Measurements from ENCODE around the gene NHLRC4.

NHLRC4 gene

DNA sequence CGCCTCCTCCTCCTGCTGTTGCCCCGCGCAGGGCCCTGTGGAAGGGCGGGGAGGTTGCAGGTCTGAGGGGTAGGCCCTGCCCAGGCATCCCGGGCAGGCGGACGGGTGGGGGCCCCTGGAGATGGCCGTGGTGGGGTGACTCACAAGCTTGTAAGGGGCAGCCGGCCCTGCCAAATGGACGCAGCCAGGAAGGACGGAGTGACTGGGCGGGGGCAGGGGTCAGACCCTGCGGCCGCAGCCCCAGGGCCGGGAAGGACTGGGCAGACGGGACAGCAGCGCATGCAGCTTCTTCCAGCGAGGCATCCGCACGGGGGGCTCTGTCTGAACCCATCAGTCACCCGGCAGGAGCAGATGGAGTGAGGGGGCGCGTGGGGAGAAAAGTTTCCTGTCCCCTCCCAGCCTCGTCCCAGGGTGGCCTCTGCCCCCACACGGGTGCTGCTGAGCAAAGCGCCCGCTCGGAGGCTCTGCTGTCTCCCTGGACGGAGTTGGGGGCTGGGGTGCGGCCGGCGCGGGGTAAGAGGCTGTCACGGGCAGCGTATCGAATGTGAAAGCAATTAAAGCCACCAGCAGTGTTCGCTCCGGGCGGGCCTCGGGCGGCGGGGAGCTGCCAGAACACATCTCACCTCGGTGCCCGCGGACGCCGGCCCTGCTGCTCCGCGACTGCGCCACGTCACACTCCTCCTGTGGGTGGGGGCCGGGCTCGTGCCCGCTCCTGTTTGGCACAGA is 12.0 kb upstream of the NHLRC4 start:
- DNase-seq = no peak

DNA sequence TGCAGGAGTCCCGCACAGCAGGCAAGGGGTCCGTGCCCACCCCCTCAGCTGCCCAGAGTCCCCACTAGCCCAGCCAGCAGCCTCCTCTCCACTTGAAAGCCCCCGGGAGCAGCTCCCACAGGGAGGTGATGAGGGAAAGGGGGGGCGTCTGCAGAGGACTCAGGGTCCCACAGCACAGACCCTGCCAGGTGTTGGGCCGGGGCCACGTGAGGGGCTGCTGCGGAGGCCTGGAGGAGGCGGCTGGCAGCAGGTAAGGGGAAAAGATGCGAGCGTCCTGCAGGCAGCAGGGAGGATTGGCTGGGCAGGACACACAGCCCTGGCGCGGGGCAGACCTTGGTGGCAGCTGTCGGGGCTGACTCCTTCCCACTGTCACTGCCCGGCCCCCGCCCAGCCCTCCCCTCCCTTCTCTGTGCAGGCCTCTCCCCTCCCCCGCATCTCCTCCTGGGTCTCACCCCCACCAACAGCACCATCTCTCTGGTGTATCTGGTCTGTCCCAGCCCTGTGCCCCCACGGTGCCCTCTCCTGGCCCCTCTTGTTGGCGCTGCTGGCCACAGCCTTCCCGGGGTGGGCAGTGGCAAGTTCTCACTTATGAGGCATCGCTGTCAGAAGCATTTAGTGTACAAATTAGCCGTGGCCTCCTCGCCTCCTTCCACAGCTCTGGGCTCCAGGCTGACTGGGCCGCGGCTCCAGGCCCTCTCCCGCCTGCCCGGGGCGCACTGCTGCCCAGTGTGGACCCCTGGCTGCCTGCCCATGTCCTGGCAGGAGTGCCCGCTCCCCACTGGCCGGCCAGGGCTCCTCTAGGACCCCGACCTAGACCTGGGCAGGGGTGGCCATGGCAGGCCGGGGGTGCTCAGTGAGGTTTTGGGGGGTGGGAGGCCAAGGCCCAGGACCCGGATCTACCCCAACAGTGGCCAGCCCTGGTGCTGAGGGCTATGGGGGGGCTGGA is 11.0 kb upstream of the NHLRC4 start:
- no peak for DNase-seq

DNA sequence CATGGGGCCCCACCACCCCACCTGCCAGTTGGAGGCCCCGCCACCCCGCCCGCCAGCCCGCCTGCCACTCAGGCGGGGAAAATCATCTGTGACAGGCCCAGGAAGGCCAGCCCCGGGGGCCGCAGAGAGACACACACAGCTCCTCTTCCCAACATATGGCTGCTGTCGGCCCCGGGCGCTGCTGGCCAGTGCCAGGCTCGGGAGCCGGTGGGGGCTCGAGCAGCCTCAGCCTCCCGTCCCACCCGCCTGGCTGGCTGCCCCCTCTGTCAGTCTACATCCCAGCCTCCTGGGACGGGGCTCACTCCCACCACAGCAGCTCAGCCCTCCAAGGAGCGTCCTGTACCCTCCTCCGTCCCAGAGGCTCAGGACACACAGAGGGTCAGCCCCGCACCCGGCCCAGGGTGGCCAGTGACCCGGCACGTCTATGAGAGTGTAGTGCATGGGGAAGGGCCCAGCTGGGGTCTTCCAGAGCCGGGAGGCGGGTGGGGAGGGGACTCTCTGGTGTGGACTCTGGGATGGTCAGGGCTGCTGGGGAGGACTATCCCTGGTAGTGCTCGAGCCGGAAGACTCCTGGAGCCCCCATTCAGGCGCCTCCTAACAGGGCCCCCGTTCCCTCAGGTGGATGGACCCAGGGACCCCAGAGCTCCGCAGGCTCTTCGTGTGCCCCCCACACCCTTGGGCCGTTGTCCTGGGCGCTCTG is 10.2 kb upstream of the NHLRC4 start:
- DNase-seq = no peak

DNA sequence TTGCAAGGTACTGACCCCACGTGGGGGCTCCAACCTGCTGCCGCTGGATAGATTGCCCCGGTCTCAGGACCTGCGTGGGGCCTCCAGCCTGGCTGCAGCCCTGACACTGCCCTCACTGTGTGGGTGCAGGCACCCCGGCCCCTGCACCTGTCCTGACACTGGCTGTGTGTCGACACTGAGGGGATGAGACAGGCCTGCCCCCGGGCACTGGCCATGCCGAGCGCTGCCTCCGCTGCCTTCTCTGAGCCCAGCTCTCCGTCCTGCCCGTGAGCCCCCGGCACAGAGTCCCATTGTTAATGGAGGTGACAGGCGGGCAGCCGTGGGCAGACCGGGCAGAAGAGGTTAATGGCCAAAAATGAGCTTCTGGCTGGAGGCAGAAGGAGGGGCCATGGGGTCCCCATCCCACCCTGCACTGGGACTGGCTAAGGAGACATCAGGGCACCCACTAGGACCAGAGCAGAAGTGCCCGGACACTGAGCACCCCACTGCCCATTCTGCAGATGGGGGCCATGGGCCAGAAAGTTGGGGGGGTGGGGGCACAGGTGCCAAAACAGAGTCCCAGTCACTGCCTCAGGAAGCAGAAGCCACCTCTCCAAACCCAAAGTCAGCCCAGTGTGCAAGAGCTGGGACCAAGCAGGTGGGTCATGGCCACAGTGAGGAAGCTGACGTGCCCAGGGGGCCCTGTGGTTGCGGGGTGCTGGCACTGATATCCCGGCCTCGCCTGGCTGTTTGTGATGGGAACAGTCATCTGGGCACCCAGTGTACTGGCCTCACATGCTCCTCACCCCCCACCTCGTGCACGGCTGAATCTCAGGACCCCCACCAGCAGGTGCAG is 9.1 kb upstream of the NHLRC4 start:
- DNase-seq = no peak

DNA sequence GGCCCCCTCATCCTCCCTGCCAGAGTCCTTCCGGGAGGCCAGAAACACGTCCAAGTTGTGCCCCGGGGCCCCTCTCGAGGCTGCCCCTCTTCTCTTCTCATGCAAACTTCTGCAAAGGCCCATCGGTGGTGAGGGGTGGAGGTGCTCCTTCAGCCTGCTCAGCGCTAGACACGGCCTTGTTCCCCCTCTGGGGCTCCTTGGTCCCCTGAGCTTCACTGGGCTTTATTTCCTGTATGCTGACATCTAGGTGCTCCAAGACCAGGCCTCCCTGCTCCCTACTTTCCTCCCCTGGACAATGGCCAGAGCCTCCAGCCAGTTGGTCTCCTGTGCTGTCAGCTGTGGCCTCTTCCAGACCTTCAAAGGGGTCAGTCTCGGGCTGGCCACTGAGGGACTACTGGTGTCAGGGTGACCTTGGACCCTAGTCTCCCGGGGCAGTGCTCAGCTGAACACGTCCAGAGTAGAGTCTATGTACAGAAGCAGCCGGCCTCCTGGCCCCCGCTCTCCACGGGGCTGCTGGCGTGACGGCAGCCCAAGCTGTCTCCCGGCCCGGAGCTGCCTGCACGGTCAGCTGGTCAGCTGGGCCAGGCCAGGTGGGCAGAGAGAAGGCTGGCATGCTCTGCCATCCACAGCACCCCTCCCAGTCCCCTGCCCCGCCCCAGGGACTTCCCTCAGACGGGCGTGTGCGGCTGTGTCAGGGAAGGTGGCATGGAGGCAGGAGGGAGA is 8.3 kb upstream of the NHLRC4 start:
- no peak for DNase-seq

DNA sequence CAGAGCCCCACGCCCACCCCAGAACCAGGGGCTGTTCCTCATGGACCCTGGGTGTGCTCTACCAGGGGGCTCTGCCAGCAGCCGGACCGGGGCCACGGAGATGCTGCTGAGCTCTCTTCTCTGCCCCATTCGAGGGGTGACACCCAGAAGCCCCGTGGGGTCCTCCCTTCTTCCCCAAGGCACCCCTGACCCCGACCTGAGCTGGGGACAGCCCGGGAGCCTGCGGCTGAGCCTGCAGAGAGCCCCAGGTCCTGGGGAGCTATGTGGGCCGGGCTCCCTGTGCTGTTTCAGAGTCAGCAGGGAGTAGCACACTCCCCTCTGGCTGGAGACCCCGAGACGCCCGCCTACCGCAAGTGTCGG is 7.8 kb upstream of the NHLRC4 start:
- DNase-seq = no peak

DNA sequence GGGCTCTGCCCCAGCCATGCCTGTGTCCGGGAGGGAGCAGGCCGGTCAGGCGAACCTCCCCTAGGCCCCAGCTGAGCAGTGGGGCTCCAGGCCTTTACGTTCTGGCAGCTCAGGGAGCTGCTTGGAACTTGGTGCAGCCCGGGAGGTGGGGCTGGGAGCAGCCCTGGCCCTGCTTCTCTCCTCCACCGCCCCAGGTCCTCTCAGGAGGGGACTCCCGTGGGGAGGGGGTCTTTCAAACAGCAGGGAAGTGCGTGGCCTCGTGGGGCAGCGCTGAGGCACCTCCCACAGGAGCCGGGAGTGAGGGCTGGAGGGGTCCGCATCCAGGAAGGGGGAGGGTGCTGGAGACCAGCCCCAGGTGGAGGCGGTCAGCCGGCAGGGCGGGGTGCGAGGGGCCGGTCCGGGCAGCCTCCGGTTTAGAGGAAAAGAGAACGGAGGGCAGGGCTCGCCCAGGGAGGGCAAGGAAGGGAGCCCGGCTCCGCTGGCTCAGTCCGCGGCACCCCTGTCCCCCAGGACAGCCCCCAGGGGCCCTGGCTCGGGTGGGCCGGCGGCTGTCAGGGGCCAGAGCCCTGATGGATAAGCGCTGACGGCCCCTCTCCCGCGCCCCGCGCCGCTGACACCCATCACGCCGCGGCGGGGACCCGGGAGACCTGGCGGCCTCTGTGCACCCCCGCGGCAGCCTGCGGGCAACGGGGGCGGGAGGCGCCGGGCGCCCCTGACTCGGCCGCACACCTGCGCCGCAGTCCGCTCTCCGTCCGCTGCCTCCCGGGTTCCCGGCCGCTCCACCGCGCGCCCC is 7.2 kb upstream of the NHLRC4 start:
- no peak for DNase-seq

DNA sequence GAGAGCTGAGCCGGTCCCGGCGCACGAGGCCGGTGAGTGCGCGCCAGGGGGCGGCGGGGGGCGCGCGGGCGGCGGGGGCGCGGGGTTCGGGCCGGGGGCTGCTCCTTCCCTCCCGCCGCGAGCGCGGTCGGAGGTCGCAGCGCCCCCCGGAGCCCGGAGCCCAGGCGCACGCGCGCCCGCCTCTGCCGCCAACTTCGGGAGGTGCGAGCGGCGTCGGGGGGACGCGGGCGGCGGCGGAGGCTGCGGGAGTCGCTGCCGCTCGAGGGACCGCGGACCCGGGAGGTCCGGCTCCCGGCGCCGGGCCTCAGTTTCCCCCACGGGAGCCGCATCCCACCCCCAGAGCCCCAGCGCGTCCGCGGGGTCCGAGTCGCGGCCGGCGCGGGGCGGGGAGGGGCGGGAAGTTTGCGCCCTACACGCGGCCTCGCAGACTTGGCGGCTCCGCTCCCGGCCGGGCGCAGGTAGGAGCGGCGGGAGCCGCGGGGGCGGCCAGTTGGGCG is 6.6 kb upstream of the NHLRC4 start, which contains the start of gene PRR35:
Gene PRR35 (plus strand): TSS at position 191 of the 497 bp plus-strand sequence. CDS start 2,901 bp downstream, outside the sequence.
- DNase-seq = no peak

DNA sequence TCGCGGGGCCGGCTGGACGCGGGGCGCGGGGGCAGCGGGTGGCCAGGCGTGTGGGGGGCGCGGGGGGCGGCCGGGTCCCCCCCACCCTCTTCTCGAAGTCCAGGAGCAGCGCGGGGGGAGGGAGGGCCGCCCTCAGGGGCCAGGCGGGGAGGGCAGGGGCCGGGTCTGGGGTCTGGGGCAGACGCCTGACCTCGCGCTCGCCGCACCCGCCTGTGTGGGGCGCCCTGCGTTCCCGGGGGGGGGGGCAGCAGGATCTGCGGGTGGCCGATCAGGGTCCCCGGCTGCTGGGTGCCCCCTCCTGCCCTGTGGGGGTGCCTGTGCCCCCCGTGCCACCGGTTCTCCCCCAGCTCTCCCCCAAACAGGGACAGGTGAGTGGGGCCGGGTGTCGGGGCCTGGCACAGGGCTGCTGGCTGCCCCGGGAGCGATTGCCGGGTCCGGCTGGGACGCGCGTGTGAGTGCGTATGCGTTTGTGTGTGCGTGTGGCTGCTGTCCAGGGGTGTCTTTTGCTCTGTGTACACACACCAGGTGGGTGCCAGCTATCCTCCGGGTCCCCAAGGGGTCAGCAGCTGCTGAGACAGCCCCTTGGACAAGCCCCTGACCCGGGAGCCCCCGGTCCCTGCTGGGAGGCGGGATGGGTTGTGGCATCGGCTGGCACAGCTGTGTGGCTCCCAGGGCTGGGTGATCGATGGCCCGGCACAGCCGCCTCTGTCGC is 5.9 kb upstream of the NHLRC4 start:
- no peak for DNase-seq

DNA sequence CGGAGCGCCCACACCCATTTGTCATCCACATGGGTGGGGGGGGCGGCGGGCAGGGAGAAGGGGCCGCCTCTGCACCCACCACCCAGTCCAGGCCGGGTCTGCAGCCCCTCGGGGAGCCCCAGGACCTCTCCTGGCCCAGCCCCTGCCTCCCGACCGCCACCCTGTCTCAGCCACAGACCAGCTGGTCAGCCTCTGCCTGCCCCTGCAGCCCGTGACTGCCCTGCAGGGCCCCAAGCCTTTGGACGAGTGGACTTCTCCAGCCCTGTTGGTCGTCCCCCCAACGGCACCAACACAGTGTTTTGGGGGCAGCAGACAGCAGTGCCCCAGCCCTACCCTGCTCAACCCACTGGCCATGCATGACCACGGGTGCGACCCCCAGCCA is 5.4 kb upstream of the NHLRC4 start:
- DNase-seq = no peak

DNA sequence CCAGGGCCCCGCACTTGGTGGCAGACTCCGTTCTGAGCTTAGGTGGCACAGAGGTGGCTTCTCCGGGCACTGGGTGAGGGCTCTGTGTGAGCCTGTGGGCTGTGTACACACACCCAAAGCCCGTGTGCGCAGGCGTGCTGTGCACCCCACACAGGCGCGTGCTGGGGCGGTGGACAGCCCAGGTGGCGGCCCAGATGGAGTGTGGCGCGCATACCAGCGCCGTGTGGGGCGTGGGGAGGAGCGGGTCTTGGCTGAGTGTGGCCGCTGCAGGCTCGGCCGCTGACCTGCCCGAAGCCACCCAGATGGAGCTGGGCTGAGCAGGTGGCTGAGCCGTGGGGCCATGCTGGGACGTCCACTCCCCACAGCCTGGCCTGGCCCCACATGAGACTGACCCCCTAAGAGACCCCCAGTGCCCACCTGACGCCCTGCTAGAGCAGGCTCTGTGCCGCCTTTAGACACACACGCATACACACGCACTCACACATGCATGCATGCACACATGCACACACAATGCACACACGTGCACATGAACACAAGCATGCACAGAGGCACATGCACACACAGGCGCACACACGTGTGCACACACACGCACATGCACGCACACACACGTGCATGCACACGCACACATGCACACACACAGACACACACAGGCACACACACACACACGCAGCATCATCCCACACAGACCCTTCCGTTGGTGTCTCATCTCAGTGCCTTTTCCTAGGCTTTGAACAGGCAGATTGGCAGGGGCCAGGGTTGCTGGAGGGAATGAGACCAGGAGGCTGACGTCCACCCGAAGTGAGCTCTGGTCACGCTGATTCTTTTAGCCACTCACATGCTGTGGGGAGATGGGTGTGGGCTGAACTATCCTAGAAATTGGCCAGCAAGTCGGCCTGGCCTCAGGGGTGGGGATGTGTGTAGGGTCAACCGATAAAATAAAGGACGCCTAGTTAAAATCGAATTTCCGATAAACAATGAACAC is 4.6 kb upstream of the NHLRC4 start:
- no peak for DNase-seq

DNA sequence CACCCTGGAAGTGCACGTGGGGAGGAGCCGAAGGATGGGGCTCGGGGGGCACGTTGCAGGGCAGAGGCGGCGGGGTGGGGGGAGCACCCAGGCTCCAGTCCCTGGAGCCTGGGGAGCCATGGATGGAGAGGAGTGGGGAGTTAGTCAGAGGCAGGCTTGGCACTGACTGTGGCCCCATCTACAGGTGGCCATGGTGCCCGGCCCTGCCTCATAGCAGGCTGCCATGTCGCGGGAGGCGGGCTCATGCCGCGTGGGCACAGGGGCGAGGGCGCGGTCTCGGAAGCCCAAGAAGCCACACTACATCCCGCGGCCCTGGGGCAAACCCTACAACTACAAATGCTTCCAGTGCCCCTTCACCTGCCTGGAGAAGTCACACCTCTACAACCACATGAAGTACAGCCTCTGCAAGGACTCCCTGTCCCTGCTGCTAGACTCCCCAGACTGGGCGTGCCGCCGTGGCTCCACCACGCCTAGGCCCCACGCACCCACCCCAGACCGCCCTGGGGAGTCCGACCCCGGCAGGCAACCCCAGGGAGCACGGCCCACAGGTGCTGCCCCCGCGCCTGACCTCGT is 3.6 kb upstream of the NHLRC4 start:
- DNase-seq = no peak

DNA sequence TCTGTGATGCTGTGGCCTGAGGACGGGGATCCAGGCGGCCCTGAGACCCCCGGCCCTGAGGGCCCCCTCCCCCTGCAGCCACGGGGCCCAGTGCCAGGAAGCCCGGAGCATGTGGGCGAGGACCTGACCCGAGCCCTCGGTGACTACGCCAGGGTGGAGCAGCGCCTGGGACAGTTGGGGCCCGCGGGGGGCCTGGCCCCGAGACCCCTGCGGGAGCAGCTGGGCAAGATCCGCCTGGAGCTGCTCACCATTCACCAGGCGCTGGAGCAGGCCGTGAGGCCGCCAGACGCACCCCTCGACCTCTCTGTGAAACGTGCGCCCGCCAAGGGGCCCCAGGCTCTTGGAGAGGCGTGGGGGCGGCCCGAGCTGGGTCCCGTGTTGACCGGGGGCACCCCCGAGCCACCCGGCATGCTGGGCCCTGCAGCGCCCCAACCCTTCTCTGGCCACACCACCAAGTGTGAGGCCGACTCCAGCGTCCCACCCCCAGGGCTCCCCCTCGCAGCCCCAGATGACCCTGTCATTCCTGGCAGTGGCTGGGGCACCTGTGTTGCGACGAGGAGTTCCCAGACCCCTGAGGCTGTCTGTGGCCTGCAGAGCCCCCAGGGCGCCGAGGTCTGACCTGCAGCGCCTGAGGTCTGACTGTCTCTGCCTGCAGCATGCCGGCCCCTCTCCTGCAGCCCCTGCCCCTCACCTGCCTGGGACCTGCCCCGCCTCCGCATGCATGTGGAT is 2.0 kb upstream of the NHLRC4 start:
- DNase-seq = no peak

DNA sequence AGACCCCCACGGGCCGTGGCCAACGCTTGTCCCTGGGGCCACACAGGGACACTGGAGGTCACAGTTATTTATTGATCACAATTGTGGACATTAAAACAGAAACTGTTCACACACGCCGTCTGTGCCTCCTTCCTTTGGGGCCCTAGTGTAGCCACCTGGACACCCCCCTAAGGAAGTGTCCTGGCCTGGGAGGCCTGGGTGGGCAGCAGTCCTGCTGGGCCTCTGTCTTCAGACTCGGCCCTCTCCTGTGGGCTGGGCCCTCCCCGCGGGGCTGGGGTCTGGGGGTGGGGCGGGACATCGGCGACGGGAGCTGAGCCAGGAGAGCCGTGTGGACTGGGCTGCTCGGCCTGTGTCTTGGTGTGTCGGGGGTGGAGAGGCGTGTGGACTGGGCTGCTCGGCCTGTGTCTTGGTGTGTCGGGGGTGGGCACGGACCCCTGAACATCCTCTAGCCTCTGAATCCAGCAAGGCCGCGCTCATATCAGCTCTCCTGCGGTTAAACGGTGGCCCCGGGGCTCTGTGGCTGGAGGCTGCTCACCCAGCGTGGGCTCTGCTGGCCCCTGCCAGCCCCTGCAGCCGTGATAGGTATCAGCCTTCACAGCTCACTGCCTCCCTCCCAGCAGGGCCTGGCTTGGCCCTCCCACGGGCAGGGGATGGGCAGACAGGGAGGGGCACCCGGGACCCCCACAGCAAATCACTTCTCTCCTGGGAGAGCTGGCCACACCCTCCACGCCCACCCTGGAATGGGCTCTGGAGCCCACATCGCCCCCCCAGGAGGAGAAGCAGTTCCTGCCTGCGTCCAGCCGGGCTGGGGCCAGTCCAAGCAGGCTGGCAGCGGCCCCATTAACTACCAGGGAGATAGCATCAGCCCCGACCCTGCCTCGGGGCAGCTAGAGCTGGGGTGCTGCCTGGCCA is 1.1 kb upstream of the NHLRC4 start:
- DNase-seq = no peak

DNA sequence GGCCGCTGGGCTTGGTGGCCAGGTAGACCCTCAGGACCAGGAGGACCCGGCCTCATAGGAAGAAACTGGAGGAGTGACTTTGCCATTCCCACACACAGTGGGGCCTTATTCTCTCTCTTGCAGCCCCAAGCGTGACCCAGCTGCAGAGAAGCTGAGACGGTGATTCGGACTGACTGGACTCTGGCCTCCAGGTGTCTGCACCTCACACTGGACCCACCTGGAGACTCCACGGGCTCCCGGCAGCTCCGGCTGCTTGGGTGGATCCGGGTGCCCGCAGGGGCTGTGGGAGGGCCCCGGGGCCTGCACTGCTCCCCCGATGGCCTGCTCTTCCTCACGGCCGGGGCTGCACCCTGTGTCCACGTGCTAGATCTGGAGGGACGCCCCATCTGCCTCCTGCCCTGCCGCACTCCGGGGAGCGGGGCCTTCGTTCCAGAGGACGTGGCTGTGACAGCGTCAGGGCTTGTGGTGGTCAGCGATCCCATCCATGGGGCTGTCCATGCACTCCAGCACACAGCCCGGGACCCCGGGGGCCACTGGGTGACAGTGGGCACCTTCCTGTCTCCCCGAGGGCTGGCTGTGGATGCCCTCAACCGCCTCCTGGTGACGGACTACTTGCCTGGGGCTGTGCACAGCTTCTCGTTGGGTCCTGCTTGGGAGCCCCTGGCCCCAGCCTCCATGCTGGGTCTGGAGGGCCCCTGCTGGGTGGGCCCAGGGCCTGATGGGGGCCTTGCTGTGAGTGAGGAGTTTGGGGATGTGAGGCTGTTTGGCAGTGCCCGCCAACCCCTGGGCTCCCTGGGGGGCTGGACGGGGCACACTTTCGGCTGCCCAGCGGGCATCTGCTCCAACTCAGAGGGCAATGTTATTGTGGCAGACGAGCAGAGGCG is 810 bp downstream of the NHLRC4 start:
- DNase-seq = no peak
